Anterior cingulate cortex (tissue), 58 donors: ENCODE measurements around the gene PMFBP1.

Experiments used
- DNase-seq, 58 donors: peaks; one replicate each; lab custom pipeline; 2025; lab: John Stamatoyannopoulos, UW

PMFBP1 gene

GRCh38 chr16:72191551-72191950 lies 19.6 kb upstream of the PMFBP1 start:
- DNase-seq = no peak

- DNase-seq = peak in 1 of 58 donors; percentile 24
Observed at GRCh38 chr16:72189865-72190371, 18.0 kb upstream of the PMFBP1 start.

- no peak for DNase-seq
Observed at GRCh38 chr16:72188541-72188940, 16.6 kb upstream of the PMFBP1 start.

GRCh38 chr16:72187551-72187950 lies 15.6 kb upstream of the PMFBP1 start:
- no peak for DNase-seq

- no peak for DNase-seq
Observed at GRCh38 chr16:72182976-72183375, 11.0 kb upstream of the PMFBP1 start.

GRCh38 chr16:72179204-72179970 lies 7.4 kb upstream of the PMFBP1 start:
- DNase-seq = no peak

GRCh38 chr16:72174726-72175125 lies 2.8 kb upstream of the PMFBP1 start:
- no peak for DNase-seq

- peak in 1 of 58 donors; percentile 7 for DNase-seq
Observed at GRCh38 chr16:72173997-72174396, 2.0 kb upstream of the PMFBP1 start.

- peak in 3 of 58 donors; percentile 2 to 20 (median 15) for DNase-seq
Observed at GRCh38 chr16:72171236-72171635, 719 bp downstream of the PMFBP1 start.

- no peak for DNase-seq
Observed at GRCh38 chr16:72169708-72170107, 2.2 kb downstream of the PMFBP1 start.

GRCh38 chr16:72168365-72168764 lies 3.6 kb downstream of the PMFBP1 start:
- DNase-seq = no peak

GRCh38 chr16:72166954-72167561 lies 4.9 kb downstream of the PMFBP1 start:
- DNase-seq = no peak

GRCh38 chr16:72166151-72166550 lies 5.8 kb downstream of the PMFBP1 start:
- DNase-seq = no peak

- DNase-seq = no peak
Observed at GRCh38 chr16:72164691-72165090, 7.3 kb downstream of the PMFBP1 start.

GRCh38 chr16:72162105-72162692 lies 9.8 kb downstream of the PMFBP1 start:
- no peak for DNase-seq

- no peak for DNase-seq
Observed at GRCh38 chr16:72159801-72160200, 12.2 kb downstream of the PMFBP1 start.

- DNase-seq = no peak
Observed at GRCh38 chr16:72159386-72159785, 12.6 kb downstream of the PMFBP1 start.

GRCh38 chr16:72149676-72150464 lies 22.1 kb downstream of the PMFBP1 start:
- DNase-seq = no peak

GRCh38 chr16:72142476-72142875 lies 29.5 kb downstream of the PMFBP1 start:
- DNase-seq = no peak

- DNase-seq = no peak
Observed at GRCh38 chr16:72139908-72140307, 32.0 kb downstream of the PMFBP1 start.

- no peak for DNase-seq
Observed at GRCh38 chr16:72138064-72138572, 33.8 kb downstream of the PMFBP1 start.
